Esophagus squamous epithelium (tissue), 5 donors: ENCODE data around the gene MRPL52. TPM values are rescaled to one million over a fixed set of nuclear protein-coding genes. Genes with fewer than 3 reads are reported as not detected.

ENCODE experiments used
- DNase-seq: peaks from one replicate; lab custom pipeline; 2025; lab: John Stamatoyannopoulos, UW
- H3K27ac ChIP-seq, 4 donors: fragments of 200-600 bp; sonication (generic); one replicate each; pipeline ENCODE4 v1.5.1; 2016 to 2019; ENCODE audit warnings: mild to moderate bottlenecking in 1 of 4
- H3K27me3 ChIP-seq, 4 donors: fragments of 200-600 bp; sonication (generic); 1 replicate in 3 of 4; 2 replicates in 1 of 4; pipeline versions ENCODE4 v1.5.1 to v1.6.0; 2017 to 2021; ENCODE audit warnings: antibody characterized with exemption in 1 of 4
- H3K36me3 ChIP-seq, 3 donors: fragments of 200-600 bp; sonication (generic); one replicate each; pipeline ENCODE4 v1.5.1; 2016 to 2019
- H3K4me1 ChIP-seq, 3 donors: fragments of 200-600 bp; sonication (generic); one replicate each; pipeline ENCODE4 v1.5.1; 2017 to 2019
- H3K4me3 ChIP-seq, 4 donors: fragments of 200-600 bp; sonication (generic); 1 replicate in 3 of 4; 2 replicates in 1 of 4; pipeline ENCODE4 v1.5.1; 2016 to 2019; ENCODE audit warnings: mild to moderate bottlenecking in 2 of 4, moderate library complexity in 1 of 4
- H3K9me3 ChIP-seq, 3 donors: fragments of 200-600 bp; sonication (generic); one replicate each; pipeline ENCODE4 v1.5.1; 2016 to 2019
- POLR2A ChIP-seq, 4 donors: fragments of 450-650 bp; IDR thresholded peaks; one replicate each; pipeline ENCODE4 v1.6.1; 2017; ENCODE audit warnings: antibody characterized with exemption in 4 of 4, mild to moderate bottlenecking in 4 of 4, moderate library complexity in 3 of 4
- WGBS, 2 donors: methylation state at CpG; one replicate each; pipeline ENCODE4 v1.1.5; 2018; 5-methylcytosine and 5-hydroxymethylcytosine counted together
- intact Hi-C: fragments of 100-400 bp; cut with DNase I; formaldehyde crosslinking; loops from one replicate; pipeline ENCODE4 v1.15.0; 2022
- total RNA-seq, 4 donors: library from RNA; depleted of rRNA; stranded (reverse); fragments of >200 nt; gene quantifications; one replicate each; pipeline ENCODE4 v1.1.0, GENCODE V29; 2016
- TF ChIP-seq, protein P1 (sequence below), 6 experiments: fragments of 450-650 bp in 4 of 6; fragments of 200-600 bp in 2 of 6; sonication (generic) in 2 of 6; IDR thresholded peaks; one replicate each; pipeline ENCODE4 v1.5.1; 2016 to 2019; ENCODE audit warnings: antibody characterized with exemption in 6 of 6, mild to moderate bottlenecking in 4 of 6, moderate library complexity in 4 of 6
- donor health status: DM: yes; HTN: yes; CAD: no.

The MRPL52 gene
- total RNA-seq, 4 donors from 2014 or later: 32.8 to 142 (median 82.1) TPM

DNA sequence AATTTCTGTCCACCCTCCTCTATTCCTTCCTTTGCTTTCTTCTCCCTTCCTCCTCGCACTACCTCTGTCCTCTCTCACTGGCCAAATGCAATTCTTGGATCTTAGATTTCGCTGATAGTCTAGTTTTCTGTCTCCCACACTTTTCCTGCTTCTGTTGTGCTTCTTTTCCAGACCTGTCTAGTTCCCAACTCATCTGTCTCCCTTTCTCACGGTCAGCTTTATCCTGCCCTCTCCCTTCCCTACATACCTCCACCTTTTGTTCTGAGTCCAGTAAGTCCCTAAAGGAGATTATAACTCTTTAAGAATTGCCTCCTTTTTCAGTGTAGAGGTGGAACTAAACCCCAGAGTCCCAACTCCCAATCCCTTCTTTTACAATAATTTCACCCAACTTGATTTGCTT, 5.8 kb downstream of the MRPL52 start:
- Histone ChIP-seq H3K36me3 (peaks cover 0 to 46% (median 0%) of the 10 kb centered on the region in 3 donors), H3K4me1 (peaks cover 22 to 51% (median 28%) of the 10 kb centered on the region in 3 donors), H3K27ac (peak overlapping the region; percentile 96 to 99 (median 99)), H3K9me3 (no peaks in the 10 kb centered on the region), H3K27me3 (no peaks in the 10 kb centered on the region), H3K4me3 (no peak overlapping the region)
- DNase-seq: no peak
- 74 to 76% methylated on average over 3 of the region's 3 CpGs for WGBS, 2 donors
- TF ChIP-seq, protein P1, sequence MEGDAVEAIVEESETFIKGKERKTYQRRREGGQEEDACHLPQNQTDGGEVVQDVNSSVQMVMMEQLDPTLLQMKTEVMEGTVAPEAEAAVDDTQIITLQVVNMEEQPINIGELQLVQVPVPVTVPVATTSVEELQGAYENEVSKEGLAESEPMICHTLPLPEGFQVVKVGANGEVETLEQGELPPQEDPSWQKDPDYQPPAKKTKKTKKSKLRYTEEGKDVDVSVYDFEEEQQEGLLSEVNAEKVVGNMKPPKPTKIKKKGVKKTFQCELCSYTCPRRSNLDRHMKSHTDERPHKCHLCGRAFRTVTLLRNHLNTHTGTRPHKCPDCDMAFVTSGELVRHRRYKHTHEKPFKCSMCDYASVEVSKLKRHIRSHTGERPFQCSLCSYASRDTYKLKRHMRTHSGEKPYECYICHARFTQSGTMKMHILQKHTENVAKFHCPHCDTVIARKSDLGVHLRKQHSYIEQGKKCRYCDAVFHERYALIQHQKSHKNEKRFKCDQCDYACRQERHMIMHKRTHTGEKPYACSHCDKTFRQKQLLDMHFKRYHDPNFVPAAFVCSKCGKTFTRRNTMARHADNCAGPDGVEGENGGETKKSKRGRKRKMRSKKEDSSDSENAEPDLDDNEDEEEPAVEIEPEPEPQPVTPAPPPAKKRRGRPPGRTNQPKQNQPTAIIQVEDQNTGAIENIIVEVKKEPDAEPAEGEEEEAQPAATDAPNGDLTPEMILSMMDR (IDR thresholded peaks at IDR 0.05): no peak
- no peak for TF ChIP-seq POLR2A (IDR thresholded peaks at IDR 0.05)
- intact Hi-C loops: loop anchor here (10.0 kb wide), 1 partner anchor 241 kb away; the partner anchor contains the start of gene ABHD4

DNA sequence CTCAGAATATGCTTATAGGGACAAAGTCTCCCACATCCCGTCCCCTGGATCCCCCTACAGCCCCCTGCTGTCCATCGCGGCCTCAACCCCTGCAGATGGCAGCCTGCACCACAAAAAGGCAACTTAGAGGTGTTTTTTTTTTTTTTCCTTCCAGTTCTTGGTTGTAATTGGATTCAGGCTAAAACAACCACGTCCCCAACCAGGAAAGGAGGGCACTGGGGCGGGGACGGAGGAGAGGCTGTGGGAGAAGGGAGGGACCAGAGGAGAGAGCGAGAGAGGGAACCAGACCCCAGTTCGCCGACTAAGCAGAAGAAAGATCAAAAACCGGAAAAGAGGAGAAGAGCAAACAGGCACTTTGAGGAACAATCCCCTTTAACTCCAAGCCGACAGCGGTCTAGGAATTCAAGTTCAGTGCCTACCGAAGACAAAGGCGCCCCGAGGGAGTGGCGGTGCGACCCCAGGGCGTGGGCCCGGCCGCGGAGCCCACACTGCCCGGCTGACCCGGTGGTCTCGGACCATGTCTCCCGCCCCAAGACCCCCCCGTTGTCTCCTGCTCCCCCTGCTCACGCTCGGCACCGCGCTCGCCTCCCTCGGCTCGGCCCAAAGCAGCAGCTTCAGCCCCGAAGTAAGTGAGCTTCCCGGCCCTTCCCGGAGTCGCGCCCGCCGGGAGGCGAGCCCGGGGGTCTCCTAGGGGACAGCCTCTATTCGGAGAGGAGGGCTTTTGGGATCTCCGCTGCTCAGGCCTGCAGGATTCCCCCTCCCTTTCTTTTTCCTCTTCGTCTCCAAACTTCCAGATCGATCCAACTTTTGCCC, 6.8 kb downstream of the MRPL52 start, which contains the start of gene MMP14:
TSS of gene MMP14 (plus strand) at position 285 of the 813 bp plus-strand sequence. CDS start at position 518, 233 bp downstream.
- Histone ChIP-seq H3K4me3 (peak within 1 kb of the TSS; percentile 83 to 92 (median 88)), H3K4me1 (peaks cover 18 to 51% (median 33%) of the 10 kb centered on the region in 3 donors), H3K36me3 (peaks cover 0 to 50% (median 5%) of the 10 kb centered on the region in 3 donors), H3K9me3 (no peaks in the 10 kb centered on the region), H3K27ac (peak within 1 kb of the TSS; percentile 96 to 99 (median 99)), H3K27me3 (no peaks in the 10 kb centered on the region)
- 5 to 11% methylated on average over 24 to 37 of the region's 46 CpGs for WGBS, 2 donors
- intact Hi-C loops: loop anchor here (10.0 kb wide), 1 partner anchor 242 kb away; the partner anchor contains the start of gene ABHD4
- TF ChIP-seq POLR2A (IDR thresholded peaks at IDR 0.05): peak in 3 of 4 donors; percentile 57 to 79 (median 68)
- TF ChIP-seq, protein P1 (IDR thresholded peaks at IDR 0.05): peak in 2 of 6 experiments; percentile 26 to 31
- DNase-seq: no peak

DNA sequence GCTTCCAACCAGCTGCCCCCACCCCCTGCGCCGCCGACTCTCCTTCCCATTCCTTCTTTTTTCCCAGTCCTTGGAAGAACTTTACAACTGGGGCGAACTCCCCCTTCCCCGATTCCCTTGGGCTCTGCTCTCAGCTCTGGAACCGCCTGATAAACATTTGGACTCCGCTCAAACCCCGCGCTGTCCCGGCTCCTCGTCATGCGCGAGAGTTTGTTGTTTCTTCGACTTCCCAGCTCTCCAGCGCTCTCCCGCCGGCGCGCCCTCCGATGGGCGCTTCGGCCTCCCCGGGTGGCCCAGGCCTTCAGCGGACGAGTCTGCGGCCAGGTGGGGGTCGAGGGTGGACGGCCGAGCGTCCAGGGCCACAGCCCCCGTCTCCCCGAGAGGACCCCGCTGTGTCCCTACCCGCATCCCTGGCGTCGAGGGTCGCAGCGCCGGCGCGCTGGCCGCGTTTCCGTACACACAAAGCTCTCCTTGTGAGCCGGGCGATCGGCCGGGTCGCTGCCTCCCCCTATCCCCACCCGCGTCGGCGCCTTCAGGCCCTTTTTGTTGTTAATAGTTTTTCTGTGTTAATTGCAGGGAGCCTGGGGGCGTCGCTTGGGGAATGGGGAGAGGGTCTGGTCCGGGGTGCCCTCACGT, 7.5 kb downstream of the MRPL52 start:
- intact Hi-C loops: loop anchor here (10.0 kb wide), 1 partner anchor 242 kb away; the partner anchor contains the start of gene ABHD4
- peak overlapping the region; percentile 83 to 92 (median 88) for H3K4me3 ChIP-seq
- WGBS, 2 donors: 3 to 5% methylated on average over 23 of the region's 57 CpGs

DNA sequence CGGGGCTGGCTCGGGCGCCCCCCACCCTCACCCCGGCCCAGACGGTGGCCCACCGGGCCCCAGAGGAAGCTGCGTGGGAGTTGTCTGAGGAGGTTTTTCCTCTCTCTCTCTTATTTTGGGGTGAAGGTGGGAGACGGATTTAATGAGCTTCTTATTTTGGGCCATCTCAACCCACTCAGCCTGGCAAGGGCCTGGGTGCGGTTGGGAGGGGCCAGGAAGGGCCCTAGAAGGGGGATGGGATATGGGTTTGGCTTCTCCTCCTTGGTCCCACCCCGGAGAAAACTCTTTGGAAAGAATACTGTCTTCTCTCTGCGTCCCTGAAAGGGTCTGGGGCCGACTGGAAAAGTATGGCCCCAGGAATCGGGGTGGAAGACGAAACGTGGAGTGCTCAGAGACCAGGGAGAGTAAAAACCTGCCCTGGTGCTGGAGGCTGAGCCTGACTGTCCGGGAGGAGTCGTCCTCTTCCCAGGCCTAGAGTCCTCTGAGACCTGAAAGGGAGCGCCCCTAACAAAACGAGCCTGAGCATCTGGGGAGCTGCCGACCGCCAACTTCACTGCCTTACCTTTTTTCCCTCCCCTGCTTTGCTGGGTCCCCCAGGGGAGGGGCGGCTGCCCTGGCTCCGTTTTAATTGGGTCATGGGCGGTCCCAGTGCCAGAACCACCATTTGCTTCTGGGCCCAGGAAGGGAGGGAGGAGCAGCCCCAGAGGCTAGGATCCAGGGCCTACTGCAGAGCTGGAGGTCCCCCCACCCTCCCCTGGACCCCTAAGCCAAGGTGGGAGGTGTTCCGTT, 8.3 kb downstream of the MRPL52 start:
- Histone ChIP-seq H3K4me3 (peak overlapping the region; percentile 83 to 92 (median 88)), H3K9me3 (no peaks in the 10 kb centered on the region), H3K27me3 (no peaks in the 10 kb centered on the region), H3K36me3 (peaks cover 6 to 52% (median 18%) of the 10 kb centered on the region in 3 donors), H3K4me1 (peaks cover 18 to 62% (median 33%) of the 10 kb centered on the region in 3 donors), H3K27ac (peak overlapping the region; percentile 96 to 99 (median 99))
- no peak for DNase-seq
- peak in 1 of 4 donors; percentile 44 for TF ChIP-seq POLR2A (IDR thresholded peaks at IDR 0.05)
- TF ChIP-seq, protein P1 (IDR thresholded peaks at IDR 0.05): no peak
- 0 to 30% methylated on average over 5 to 12 of the region's 25 CpGs for WGBS, 2 donors
- intact Hi-C loops: loop anchor here (10.0 kb wide), 1 partner anchor 243 kb away; the partner anchor contains the start of gene ABHD4

More for the DNA sequence above, 7.5 kb downstream of the MRPL52 start:
- Histone ChIP-seq H3K27me3 (no peaks in the 10 kb centered on the region), H3K27ac (peak overlapping the region; percentile 96 to 99 (median 99)), H3K4me1 (peaks cover 18 to 55% (median 33%) of the 10 kb centered on the region in 3 donors), H3K9me3 (no peaks in the 10 kb centered on the region), H3K36me3 (peaks cover 6 to 52% (median 13%) of the 10 kb centered on the region in 3 donors)
- peak in 1 of 4 donors; percentile 9 for TF ChIP-seq POLR2A (IDR thresholded peaks at IDR 0.05)
- TF ChIP-seq, protein P1 (IDR thresholded peaks at IDR 0.05): no peak
- DNase-seq: no peak
